HL-60/S4 treated with retinoic acid at 250 ng/mL for 4 days and 3 days (cell line): ENCODE results near the gene ZNF467.

Experiments
- in situ Hi-C: fragments of 300-500 bp; cut with MboI; formaldehyde crosslinking; loops from 2 replicates; pipeline ENCODE4 v1.7.0; 2022; ENCODE audit warnings: low sequenced_read_pairs

Gene ZNF467

GRCh38 chr7:149716007-149716931 is 57.1 kb downstream of the ZNF467 start:
- in situ Hi-C loops = no loop called here

- in situ Hi-C loops = no loop called here
Observed at GRCh38 chr7:149715476-149715875, 57.9 kb downstream of the ZNF467 start.

- in situ Hi-C loops = no loop called here
Observed at GRCh38 chr7:149714910-149715471, 58.4 kb downstream of the ZNF467 start.
